ENCODE measurements around the gene OTULINL.

Gene OTULINL

GRCh38 chr5:14577079-14577725 is 4.4 kb upstream of the OTULINL start:
- no peak for DNase-seq (ENCODE audit: low spot score)

- no peak for DNase-seq (ENCODE audit: low spot score)
These were observed 3.6 kb upstream of the OTULINL start for GRCh38 chr5:14577971-14578370.

- no peak for DNase-seq (ENCODE audit: low spot score)
These were observed 2.3 kb upstream of the OTULINL start for GRCh38 chr5:14579246-14579645.

GRCh38 chr5:14579731-14580397 is 1.7 kb upstream of the OTULINL start:
- DNase-seq (ENCODE audit: low spot score), result no peak

- DNase-seq (ENCODE audit: low spot score), result peak; percentile 51
These were observed 1.1 kb upstream of the OTULINL start for GRCh38 chr5:14580398-14581034.

- DNase-seq (ENCODE audit: low spot score), result peak; percentile 25
These were observed 552 bp downstream of the OTULINL start for GRCh38 chr5:14581891-14582796.

GRCh38 chr5:14582797-14583137 is 1.2 kb downstream of the OTULINL start:
- DNase-seq (ENCODE audit: low spot score), result no peak

- DNase-seq (ENCODE audit: low spot score), result no peak
These were observed 3.3 kb downstream of the OTULINL start for GRCh38 chr5:14584848-14585247.

- no peak for DNase-seq (ENCODE audit: low spot score)
These were observed 5.6 kb downstream of the OTULINL start for GRCh38 chr5:14587150-14587549.

GRCh38 chr5:14588145-14588544 is 6.6 kb downstream of the OTULINL start:
- no peak for DNase-seq (ENCODE audit: low spot score)

GRCh38 chr5:14588758-14589543 is 7.4 kb downstream of the OTULINL start:
- DNase-seq (ENCODE audit: low spot score), result no peak

GRCh38 chr5:14590949-14591348 is 9.4 kb downstream of the OTULINL start:
- DNase-seq (ENCODE audit: low spot score), result no peak

GRCh38 chr5:14591548-14591947 is 10.0 kb downstream of the OTULINL start:
- no peak for DNase-seq (ENCODE audit: low spot score)

- DNase-seq (ENCODE audit: low spot score), result peak; percentile 53
These were observed 11.9 kb downstream of the OTULINL start for GRCh38 chr5:14593326-14594021.

GRCh38 chr5:14594378-14595074 is 12.9 kb downstream of the OTULINL start:
- no peak for DNase-seq (ENCODE audit: low spot score)

GRCh38 chr5:14595189-14595588 is 13.6 kb downstream of the OTULINL start:
- DNase-seq (ENCODE audit: low spot score), result no peak

- DNase-seq (ENCODE audit: low spot score), result no peak
These were observed 14.3 kb downstream of the OTULINL start for GRCh38 chr5:14595891-14596290.

GRCh38 chr5:14597080-14597479 is 15.5 kb downstream of the OTULINL start:
- no peak for DNase-seq (ENCODE audit: low spot score)

GRCh38 chr5:14598225-14598624 is 16.6 kb downstream of the OTULINL start:
- no peak for DNase-seq (ENCODE audit: low spot score)

- no peak for DNase-seq (ENCODE audit: low spot score)
These were observed 18.0 kb downstream of the OTULINL start for GRCh38 chr5:14599476-14600127.
